Mammary epithelial cell (primary cell): Measurements from ENCODE around the gene OR8J3.

ENCODE experiments used
- CTCF ChIP-seq, 2 donors: IDR thresholded peaks in 1 of 2; conservative IDR thresholded peaks in 1 of 2; 2 replicates each; pipeline ENCODE4 v1.5.1; 2011 to 2012; ENCODE audit warnings: inconsistent platforms in 2 of 2, low read length in 2 of 2, mild to moderate bottlenecking in 2 of 2, control low read depth in 1 of 2, low read depth in 1 of 2; ENCODE audit not compliant: insufficient read depth in 1 of 2; ENCODE audit errors: extremely low read depth in 1 of 2
- EZH2 ChIP-seq: IDR thresholded peaks from 2 replicates; pipeline ENCODE4 v1.6.1; 2012; ENCODE audit warnings: low read length, inconsistent platforms, borderline replicate concordance

- no peak for TF ChIP-seq CTCF (conservative IDR thresholded peaks at IDR 0.05 in 1 of 2, IDR thresholded peaks at IDR 0.05 in 1 of 2; ENCODE audit: extremely low read depth in 1 of 2, insufficient read depth in 1 of 2, low read depth in 1 of 2, low read length in 2 of 2)
- no peak for TF ChIP-seq EZH2
Measured at GRCh38 chr11:56160217-56160616, 20.2 kb upstream of the OR8J3 start, which contains the start of gene OR8K5.
